ENCODE data around the gene KRTAP4-8.
"Not testable (repeated sequence)": the region's sequence is repeated elsewhere in the genome, so short reads cannot be mapped to it uniquely, and the experiment has no call there.

Gene KRTAP4-8

DNA sequence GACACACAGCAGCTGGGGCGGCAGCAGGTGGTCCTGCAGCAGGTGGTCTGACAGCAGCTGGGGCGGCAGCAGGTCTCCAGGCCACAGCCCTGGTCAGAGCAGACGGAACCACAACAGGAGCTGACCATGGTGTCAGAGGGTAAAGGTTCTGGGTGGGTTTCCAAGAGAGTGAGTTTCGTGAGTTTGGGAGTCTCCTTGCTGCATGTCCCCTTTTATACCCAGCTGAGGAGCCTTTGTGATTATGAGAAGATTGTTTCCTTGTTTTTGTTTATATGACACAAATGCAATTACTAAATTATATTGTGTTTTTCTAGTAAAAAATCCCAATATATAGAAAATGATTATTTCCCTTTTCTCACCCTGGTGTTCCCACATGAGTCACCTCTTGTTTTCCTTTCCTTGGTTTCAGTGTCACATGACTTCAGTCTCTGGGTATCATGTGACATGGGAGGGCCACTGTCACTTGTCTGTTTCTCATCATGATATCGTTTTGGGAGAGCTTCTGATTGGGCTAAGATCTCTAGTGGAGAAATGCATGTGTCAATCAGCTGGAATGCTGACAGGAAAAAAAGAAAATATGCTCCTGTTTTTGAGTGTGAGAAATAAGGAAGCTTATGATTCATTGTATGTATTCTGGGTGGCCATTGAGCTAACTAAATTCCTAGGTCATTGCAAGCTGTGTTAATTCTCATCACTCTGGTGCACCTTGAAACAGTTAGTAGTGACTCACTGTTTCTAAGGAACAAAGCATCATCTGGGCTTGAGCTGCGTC, 42.6 kb upstream of the KRTAP4-8 start, which contains the start of gene KRTAP4-6:
Gene KRTAP4-6 (minus strand): TSS at position 185 of the 772 bp plus-strand sequence. CDS start 57 bp downstream, at position 128.
- Histone ChIP-seq H3K4me1 (ENCODE audit: control insufficient read depth, insufficient read depth, low read depth, low read length) (peaks cover 8% of the 10 kb centered on the region), H2AK5ac (ENCODE audit: low read length, severe bottlenecking) (peak within 1 kb of the TSS; percentile 72), H3K27me3 (ENCODE audit: control insufficient read depth in 1 of 2, insufficient read depth in 1 of 2, low read length in 2 of 2) (no peaks in the 10 kb centered on the region), H3K36me3 (ENCODE audit: control insufficient read depth in 1 of 2, insufficient read depth in 2 of 2, low read depth in 1 of 2, low read length in 2 of 2) (peaks cover 0 to 6% of the 10 kb centered on the region in 2 experiments), H3K9me3 (ENCODE audit: control insufficient read depth, low read length) (peaks cover 23% of the 10 kb centered on the region), H3K18ac (ENCODE audit: low read depth in 1 of 2, low read length in 2 of 2) (no peak within 1 kb of the TSS), H3K14ac (ENCODE audit: low read length in 2 of 2) (no peak within 1 kb of the TSS), H2BK5ac (ENCODE audit: low read depth, low read length, poor library complexity, severe bottlenecking) (peak within 1 kb of the TSS; percentile 92), H2BK12ac (ENCODE audit: low read length in 2 of 2) (no peak within 1 kb of the TSS), H4K91ac (ENCODE audit: low read length) (peak within 1 kb of the TSS; percentile 18), H3K4me2 (ENCODE audit: low read length, poor library complexity, severe bottlenecking) (no peak within 1 kb of the TSS), H2BK15ac (ENCODE audit: low read depth, poor library complexity, severe bottlenecking) (peak within 1 kb of the TSS; percentile 52), H3K9ac (ENCODE audit: low read length) (no peak within 1 kb of the TSS), H4K8ac (ENCODE audit: low read length) (no peak within 1 kb of the TSS), H3K4me3 (ENCODE audit: insufficient read depth in 1 of 2, low read depth in 1 of 2, low read length in 2 of 2) (peak within 1 kb of the TSS in 1 of 2 experiments; percentile 39), H2AFZ (ENCODE audit: low read depth, low read length) (no peak within 1 kb of the TSS), H3K23ac (ENCODE audit: low read length in 2 of 2) (no peak within 1 kb of the TSS), H2BK120ac (ENCODE audit: low read depth, low read length) (no peak within 1 kb of the TSS), H3K4ac (ENCODE audit: low read depth in 1 of 2, low read length in 2 of 2) (no peak within 1 kb of the TSS), H3K79me1 (replicated peaks; ENCODE audit: low read length, poor library complexity, severe bottlenecking) (no peaks in the 10 kb centered on the region), H3K27ac (ENCODE audit: low read length, poor library complexity, severe bottlenecking) (peak within 1 kb of the TSS; percentile 96)
- 84% methylated on average over 5 of the region's 6 CpGs for WGBS
- DNase-seq: peak; percentile 9

DNA sequence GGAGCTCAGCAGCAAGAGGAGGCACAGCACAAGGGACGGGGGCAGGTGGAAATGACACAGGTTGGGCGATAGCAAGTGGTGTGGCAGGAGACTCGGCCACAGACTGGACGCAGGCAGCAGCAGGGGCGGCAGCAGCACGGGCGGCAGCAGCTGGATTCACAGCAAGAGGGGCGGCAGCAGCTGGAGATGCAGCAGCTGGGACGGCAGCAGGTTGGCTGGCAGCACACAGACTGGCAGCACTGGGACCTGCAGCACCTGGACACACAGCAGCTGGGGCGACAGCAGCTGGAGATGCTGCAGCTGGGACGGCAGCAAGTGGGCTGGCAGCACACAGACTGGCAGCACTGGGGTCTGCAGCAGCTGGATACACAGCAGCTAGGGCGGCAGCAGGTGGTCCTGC, 41.9 kb upstream of the KRTAP4-8 start:
- not testable (repeated sequence) for H2BK120ac ChIP-seq (ENCODE audit: low read depth, low read length); H2BK5ac ChIP-seq (ENCODE audit: low read depth, low read length, poor library complexity, severe bottlenecking); H3K23ac ChIP-seq (ENCODE audit: low read length in 2 of 2); H2AFZ ChIP-seq (ENCODE audit: low read depth, low read length); H4K8ac ChIP-seq (ENCODE audit: low read length); H3K4me1 ChIP-seq (ENCODE audit: control insufficient read depth, insufficient read depth, low read depth, low read length); H3K4ac ChIP-seq (ENCODE audit: low read depth in 1 of 2, low read length in 2 of 2); H3K9ac ChIP-seq (ENCODE audit: low read length); H3K4me2 ChIP-seq (ENCODE audit: low read length, poor library complexity, severe bottlenecking); H3K14ac ChIP-seq (ENCODE audit: low read length in 2 of 2); H2BK12ac ChIP-seq (ENCODE audit: low read length in 2 of 2); H3K27me3 ChIP-seq (ENCODE audit: control insufficient read depth in 1 of 2, insufficient read depth in 1 of 2, low read length in 2 of 2); H3K36me3 ChIP-seq (ENCODE audit: control insufficient read depth in 1 of 2, insufficient read depth in 2 of 2, low read depth in 1 of 2, low read length in 2 of 2); DNase-seq; H3K27ac ChIP-seq (ENCODE audit: low read length, poor library complexity, severe bottlenecking); H3K18ac ChIP-seq (ENCODE audit: low read depth in 1 of 2, low read length in 2 of 2); H3K79me1 ChIP-seq (replicated peaks; ENCODE audit: low read length, poor library complexity, severe bottlenecking)
- 90% methylated on average over 12 of the region's 12 CpGs for WGBS
- Histone ChIP-seq H3K9me3 (ENCODE audit: control insufficient read depth, low read length) (peaks cover 23% of the 10 kb centered on the region), H3K4me3 (ENCODE audit: insufficient read depth in 1 of 2, low read depth in 1 of 2, low read length in 2 of 2) (peak overlapping the region in 1 of 2 experiments; percentile 39), H2AK5ac (ENCODE audit: low read length, severe bottlenecking) (peak overlapping the region; percentile 31), H2BK15ac (ENCODE audit: low read depth, poor library complexity, severe bottlenecking) (peak overlapping the region; percentile 52), H4K91ac (ENCODE audit: low read length) (peak overlapping the region; percentile 18)

- Histone ChIP-seq H3K9me3 (ENCODE audit: control insufficient read depth, low read length) (peaks cover 5% of the 10 kb centered on the region), H2BK15ac (ENCODE audit: low read depth, poor library complexity, severe bottlenecking) (no peak overlapping the region), H3K23ac (ENCODE audit: low read length in 2 of 2) (no peak overlapping the region), H3K4ac (ENCODE audit: low read depth in 1 of 2, low read length in 2 of 2) (no peak overlapping the region), H2AFZ (ENCODE audit: low read depth, low read length) (no peak overlapping the region), H2BK120ac (ENCODE audit: low read depth, low read length) (no peak overlapping the region), H4K8ac (ENCODE audit: low read length) (no peak overlapping the region), H3K36me3 (ENCODE audit: control insufficient read depth in 1 of 2, insufficient read depth in 2 of 2, low read depth in 1 of 2, low read length in 2 of 2) (no peaks in the 10 kb centered on the region), H2BK5ac (ENCODE audit: low read depth, low read length, poor library complexity, severe bottlenecking) (no peak overlapping the region), H4K91ac (ENCODE audit: low read length) (no peak overlapping the region), H2AK5ac (ENCODE audit: low read length, severe bottlenecking) (no peak overlapping the region), H3K4me3 (ENCODE audit: insufficient read depth in 1 of 2, low read depth in 1 of 2, low read length in 2 of 2) (no peak overlapping the region), H3K14ac (ENCODE audit: low read length in 2 of 2) (no peak overlapping the region), H3K4me1 (ENCODE audit: control insufficient read depth, insufficient read depth, low read depth, low read length) (no peaks in the 10 kb centered on the region), H2BK12ac (ENCODE audit: low read length in 2 of 2) (no peak overlapping the region), H3K18ac (ENCODE audit: low read depth in 1 of 2, low read length in 2 of 2) (no peak overlapping the region), H3K4me2 (ENCODE audit: low read length, poor library complexity, severe bottlenecking) (no peak overlapping the region), H3K27ac (ENCODE audit: low read length, poor library complexity, severe bottlenecking) (no peak overlapping the region), H3K27me3 (ENCODE audit: control insufficient read depth in 1 of 2, insufficient read depth in 1 of 2, low read length in 2 of 2) (no peaks in the 10 kb centered on the region), H3K9ac (ENCODE audit: low read length) (no peak overlapping the region), H3K79me1 (replicated peaks; ENCODE audit: low read length, poor library complexity, severe bottlenecking) (no peaks in the 10 kb centered on the region)
- DNase-seq: no peak
- WGBS: 94% methylated on average over 2 of the region's 2 CpGs
Measured at GRCh38 chr17:41133880-41134735, 36.2 kb upstream of the KRTAP4-8 start.

GRCh38 chr17:41131979-41132378, 34.0 kb upstream of the KRTAP4-8 start:
- Histone ChIP-seq H3K9me3 (ENCODE audit: control insufficient read depth, low read length) (peaks cover 3% of the 10 kb centered on the region), H3K27ac (ENCODE audit: low read length, poor library complexity, severe bottlenecking) (no peak overlapping the region), H3K9ac (ENCODE audit: low read length) (no peak overlapping the region), H2BK5ac (ENCODE audit: low read depth, low read length, poor library complexity, severe bottlenecking) (no peak overlapping the region), H2AFZ (ENCODE audit: low read depth, low read length) (no peak overlapping the region), H2BK12ac (ENCODE audit: low read length in 2 of 2) (no peak overlapping the region), H3K18ac (ENCODE audit: low read depth in 1 of 2, low read length in 2 of 2) (no peak overlapping the region), H4K91ac (ENCODE audit: low read length) (no peak overlapping the region), H3K4ac (ENCODE audit: low read depth in 1 of 2, low read length in 2 of 2) (no peak overlapping the region), H3K4me2 (ENCODE audit: low read length, poor library complexity, severe bottlenecking) (no peak overlapping the region), H2BK15ac (ENCODE audit: low read depth, poor library complexity, severe bottlenecking) (no peak overlapping the region), H3K4me1 (ENCODE audit: control insufficient read depth, insufficient read depth, low read depth, low read length) (no peaks in the 10 kb centered on the region), H3K36me3 (ENCODE audit: control insufficient read depth in 1 of 2, insufficient read depth in 2 of 2, low read depth in 1 of 2, low read length in 2 of 2) (no peaks in the 10 kb centered on the region), H3K14ac (ENCODE audit: low read length in 2 of 2) (no peak overlapping the region), H2BK120ac (ENCODE audit: low read depth, low read length) (no peak overlapping the region), H3K27me3 (ENCODE audit: control insufficient read depth in 1 of 2, insufficient read depth in 1 of 2, low read length in 2 of 2) (no peaks in the 10 kb centered on the region), H4K8ac (ENCODE audit: low read length) (no peak overlapping the region), H2AK5ac (ENCODE audit: low read length, severe bottlenecking) (no peak overlapping the region), H3K79me1 (replicated peaks; ENCODE audit: low read length, poor library complexity, severe bottlenecking) (no peaks in the 10 kb centered on the region), H3K4me3 (ENCODE audit: insufficient read depth in 1 of 2, low read depth in 1 of 2, low read length in 2 of 2) (no peak overlapping the region), H3K23ac (ENCODE audit: low read length in 2 of 2) (no peak overlapping the region)
- 93% methylated on average over 2 of the region's 3 CpGs for WGBS
- DNase-seq: no peak

All from mesenchymal stem cell (in vitro differentiated cells and primary cell).